Neural progenitor cell (in vitro differentiated cells): ENCODE data around the gene GIT2.

Experiments
- EZH2 ChIP-seq: fragments of 200-600 bp; sonication (generic); IDR thresholded peaks from 2 replicates; pipeline ENCODE4 v1.6.1; 2017; ENCODE audit warnings: antibody characterized with exemption, mild to moderate bottlenecking, moderate library complexity
- EZH2phosphoT487 ChIP-seq: fragments of 200-600 bp; sonication (generic); IDR thresholded peaks from 2 replicates; pipeline ENCODE4 v1.6.1; 2017; ENCODE audit warnings: antibody characterized with exemption
- TF ChIP-seq, protein P1 (sequence below): fragments of 200-600 bp; sonication (generic); IDR thresholded peaks from 2 replicates; pipeline ENCODE4 v1.5.1; 2017; ENCODE audit warnings: antibody characterized with exemption, mild to moderate bottlenecking

DNA sequence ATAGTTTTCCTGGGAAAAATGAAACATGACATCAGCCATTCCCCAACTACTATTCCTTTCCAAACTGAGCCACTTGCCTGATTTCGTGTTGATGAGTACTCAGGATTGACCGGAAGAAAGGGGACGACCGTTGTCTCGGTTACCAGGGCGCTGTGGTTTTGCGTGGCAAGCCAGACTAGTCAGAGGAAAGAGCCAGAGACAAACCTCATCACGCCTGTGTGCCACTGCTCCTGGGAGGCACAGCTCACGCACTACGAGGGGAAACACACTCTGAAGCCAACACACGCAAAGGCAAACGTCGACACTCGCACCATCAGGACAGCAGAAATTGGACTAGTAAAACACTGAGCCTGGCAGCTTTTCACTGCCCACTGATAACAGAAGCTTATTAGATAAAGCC, 35.0 kb downstream of the GIT2 start:
- TF ChIP-seq EZH2, result no peak
- TF ChIP-seq, protein P1, sequence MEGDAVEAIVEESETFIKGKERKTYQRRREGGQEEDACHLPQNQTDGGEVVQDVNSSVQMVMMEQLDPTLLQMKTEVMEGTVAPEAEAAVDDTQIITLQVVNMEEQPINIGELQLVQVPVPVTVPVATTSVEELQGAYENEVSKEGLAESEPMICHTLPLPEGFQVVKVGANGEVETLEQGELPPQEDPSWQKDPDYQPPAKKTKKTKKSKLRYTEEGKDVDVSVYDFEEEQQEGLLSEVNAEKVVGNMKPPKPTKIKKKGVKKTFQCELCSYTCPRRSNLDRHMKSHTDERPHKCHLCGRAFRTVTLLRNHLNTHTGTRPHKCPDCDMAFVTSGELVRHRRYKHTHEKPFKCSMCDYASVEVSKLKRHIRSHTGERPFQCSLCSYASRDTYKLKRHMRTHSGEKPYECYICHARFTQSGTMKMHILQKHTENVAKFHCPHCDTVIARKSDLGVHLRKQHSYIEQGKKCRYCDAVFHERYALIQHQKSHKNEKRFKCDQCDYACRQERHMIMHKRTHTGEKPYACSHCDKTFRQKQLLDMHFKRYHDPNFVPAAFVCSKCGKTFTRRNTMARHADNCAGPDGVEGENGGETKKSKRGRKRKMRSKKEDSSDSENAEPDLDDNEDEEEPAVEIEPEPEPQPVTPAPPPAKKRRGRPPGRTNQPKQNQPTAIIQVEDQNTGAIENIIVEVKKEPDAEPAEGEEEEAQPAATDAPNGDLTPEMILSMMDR, result no peak
- TF ChIP-seq EZH2phosphoT487, result no peak
